Stomach (tissue), 9 donors: ENCODE data around the gene SCN4A. TPM values are rescaled to one million over a fixed set of nuclear protein-coding genes. Genes with fewer than 3 reads are reported as not detected.
A peak's percentile ranks its signal among the peaks of the same experiment; 100 is the strongest.

Experiments used
- DNase-seq, 2 donors: peaks; one replicate each; pipeline versions ENCODE4 v3.0.0 to v3.0.0-alpha.2; 2013 to 2019
- H3K27ac ChIP-seq, 5 donors: fragments of 200-600 bp in 4 of 5; sonication (generic) in 4 of 5; one replicate each; pipeline ENCODE4 v1.5.1; 2013 to 2019; ENCODE audit warnings: mild to moderate bottlenecking in 1 of 5, moderate library complexity in 1 of 5
- H3K27me3 ChIP-seq, 3 donors: fragments of 200-600 bp; sonication (generic); one replicate each; pipeline ENCODE4 v1.5.1; 2017 to 2019; ENCODE audit warnings: mixed run types in 1 of 3
- H3K36me3 ChIP-seq, 4 donors: fragments of 200-600 bp; sonication (generic); 1 replicate in 3 of 4; 2 replicates in 1 of 4; pipeline ENCODE4 v1.5.1; 2016 to 2019
- H3K4me1 ChIP-seq, 4 donors: fragments of 200-600 bp; sonication (generic); one replicate each; pipeline ENCODE4 v1.5.1; 2016 to 2019
- H3K4me3 ChIP-seq, 4 donors: fragments of 200-600 bp; sonication (generic) in 3 of 4; one replicate each; pipeline ENCODE4 v1.5.1; 2016 to 2019; ENCODE audit warnings: mild to moderate bottlenecking in 1 of 4
- H3K9me3 ChIP-seq, 4 donors: fragments of 200-600 bp; sonication (generic); one replicate each; pipeline ENCODE4 v1.5.1; 2016 to 2019
- EP300 ChIP-seq: sonication (generic); formaldehyde crosslinking; IDR thresholded peaks from one replicate; pipeline ENCODE4 v1.6.1; 2017; ENCODE audit warnings: antibody characterized with exemption
- POLR2A ChIP-seq, 4 donors: fragments of 450-650 bp; IDR thresholded peaks; one replicate each; pipeline ENCODE4 v1.6.1; 2016; ENCODE audit warnings: antibody characterized with exemption in 4 of 4, control low read depth in 2 of 4, mild to moderate bottlenecking in 1 of 4, moderate library complexity in 1 of 4
- POLR2AphosphoS5 ChIP-seq, 3 donors: sonication (generic); formaldehyde crosslinking; IDR thresholded peaks; one replicate each; pipeline ENCODE4 v1.6.1; 2016; ENCODE audit warnings: antibody characterized with exemption in 3 of 3
- WGBS, 5 donors: extraction: QIAGEN DNeasy Blood & Tissue Kit in 3 of 5; methylation state at CpG; one replicate each; pipeline versions ENCODE4 v1.1.5 to v1.1.7; 2013 to 2018; 5-methylcytosine and 5-hydroxymethylcytosine counted together
- intact Hi-C: fragments of 100-400 bp; cut with DNase I; formaldehyde crosslinking; loops from one replicate; pipeline ENCODE4 v1.15.1; 2023; ENCODE audit warnings: low total_unique reads
- polyA plus RNA-seq, 3 donors: library from polyadenylated mRNA; stranded (reverse); fragments of 200-250 nt; gene quantifications; one replicate each; pipeline ENCODE4 v1.2.3, GENCODE V29; 2013
- total RNA-seq, 5 donors: library from RNA; depleted of rRNA; stranded (reverse); fragments of >200 nt; gene quantifications; one replicate each; pipeline versions ENCODE4 v1.1.0 to v1.2.3, GENCODE V29; 2014 to 2016
- TF ChIP-seq, protein P1 (sequence below), 7 experiments: fragments of 450-650 bp in 4 of 7; fragments of 200-600 bp in 3 of 7; sonication (generic) in 3 of 7; IDR thresholded peaks; one replicate each; pipeline ENCODE4 v1.5.1; 2016 to 2019; ENCODE audit warnings: antibody characterized with exemption in 7 of 7, control low read depth in 2 of 7, mild to moderate bottlenecking in 1 of 7
- donor health status: healthy with polysubstance abuse.
- donor health status: Bipolar disorder and iron deficiency.
- donor health status: healthy.

Gene SCN4A
- total and polyA plus RNA-seq, 8 donors, result 0.05 to 2.7 (median 0.74) TPM; not detected in 2

DNA sequence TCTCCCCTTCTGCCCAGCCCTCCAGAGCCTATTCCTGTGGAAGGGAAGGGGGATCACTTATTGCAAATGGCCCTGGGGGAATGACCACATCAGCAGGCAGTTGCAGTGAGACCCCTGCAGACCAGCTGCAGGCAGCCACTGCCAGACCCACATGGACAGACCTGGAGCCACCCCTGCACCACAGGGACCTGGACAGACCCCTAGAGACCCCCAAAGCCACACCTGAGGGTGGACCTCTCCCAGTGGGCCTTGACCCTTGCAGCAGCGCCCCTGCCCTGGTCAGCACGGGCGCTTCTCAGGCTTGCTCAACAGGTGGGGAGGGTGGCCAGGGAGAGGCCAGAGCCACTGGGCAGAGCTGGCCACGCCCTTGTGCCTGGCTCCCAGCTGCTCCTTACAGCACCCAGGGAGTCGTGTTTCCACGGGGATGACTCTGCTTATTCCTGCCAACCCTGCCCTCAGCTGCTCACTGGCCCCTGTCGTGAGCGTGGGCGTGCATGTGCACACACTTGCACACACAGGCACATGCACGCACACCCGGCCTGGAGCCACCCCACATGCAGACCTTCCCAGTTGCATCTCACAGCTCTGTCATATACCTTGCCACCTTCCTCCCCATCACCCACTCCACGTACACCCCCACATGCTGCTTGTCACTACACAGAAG is 1.3 kb upstream of the SCN4A start:
- no peak overlapping the region for H3K27ac ChIP-seq
- H3K4me1 ChIP-seq, result no peaks in the 10 kb centered on the region
- WGBS, 5 donors, result 32 to 67% (median 40%) methylated on average over 6 to 12 of the region's 12 CpGs
- no peaks in the 10 kb centered on the region for H3K9me3 ChIP-seq
- TF ChIP-seq, protein P1, sequence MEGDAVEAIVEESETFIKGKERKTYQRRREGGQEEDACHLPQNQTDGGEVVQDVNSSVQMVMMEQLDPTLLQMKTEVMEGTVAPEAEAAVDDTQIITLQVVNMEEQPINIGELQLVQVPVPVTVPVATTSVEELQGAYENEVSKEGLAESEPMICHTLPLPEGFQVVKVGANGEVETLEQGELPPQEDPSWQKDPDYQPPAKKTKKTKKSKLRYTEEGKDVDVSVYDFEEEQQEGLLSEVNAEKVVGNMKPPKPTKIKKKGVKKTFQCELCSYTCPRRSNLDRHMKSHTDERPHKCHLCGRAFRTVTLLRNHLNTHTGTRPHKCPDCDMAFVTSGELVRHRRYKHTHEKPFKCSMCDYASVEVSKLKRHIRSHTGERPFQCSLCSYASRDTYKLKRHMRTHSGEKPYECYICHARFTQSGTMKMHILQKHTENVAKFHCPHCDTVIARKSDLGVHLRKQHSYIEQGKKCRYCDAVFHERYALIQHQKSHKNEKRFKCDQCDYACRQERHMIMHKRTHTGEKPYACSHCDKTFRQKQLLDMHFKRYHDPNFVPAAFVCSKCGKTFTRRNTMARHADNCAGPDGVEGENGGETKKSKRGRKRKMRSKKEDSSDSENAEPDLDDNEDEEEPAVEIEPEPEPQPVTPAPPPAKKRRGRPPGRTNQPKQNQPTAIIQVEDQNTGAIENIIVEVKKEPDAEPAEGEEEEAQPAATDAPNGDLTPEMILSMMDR (IDR thresholded peaks at IDR 0.05), result no peak
- TF ChIP-seq POLR2AphosphoS5 (IDR thresholded peaks at IDR 0.05), result no peak
- no peak for TF ChIP-seq POLR2A (IDR thresholded peaks at IDR 0.05)
- TF ChIP-seq EP300, result no peak
- H3K27me3 ChIP-seq, result peaks cover 0 to 20% (median 0%) of the 10 kb centered on the region in 3 donors
- intact Hi-C loops, result no loop called here
- H3K36me3 ChIP-seq, result no peaks in the 10 kb centered on the region
- no peak overlapping the region for H3K4me3 ChIP-seq
- peak in 1 of 2 donors; percentile 53 for DNase-seq

DNA sequence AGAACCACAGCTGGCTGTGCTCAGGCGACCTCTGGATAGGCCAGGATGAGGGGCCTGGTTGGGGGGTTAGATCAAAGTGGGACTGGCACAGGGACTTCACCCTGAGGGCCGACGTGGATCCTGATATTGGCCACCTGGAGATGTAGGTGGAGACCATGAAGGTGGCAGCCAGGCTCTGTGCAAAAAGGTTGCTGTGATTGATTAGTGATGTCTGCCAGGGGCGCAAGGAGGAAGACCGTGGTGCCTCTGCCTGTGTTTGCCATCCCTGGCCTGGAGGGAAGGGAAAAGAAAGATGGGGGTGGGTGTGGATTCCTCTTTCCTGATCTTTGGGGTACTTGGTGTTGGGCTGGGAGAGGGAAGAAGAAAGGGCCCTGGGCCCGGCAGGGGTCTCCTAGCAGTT is 529 bp upstream of the SCN4A start:
- DNase-seq, result no peak
- intact Hi-C loops, result no loop called here
- Histone ChIP-seq H3K4me1 (no peaks in the 10 kb centered on the region), H3K36me3 (no peaks in the 10 kb centered on the region), H3K9me3 (no peaks in the 10 kb centered on the region), H3K27ac (no peak overlapping the region), H3K27me3 (peaks cover 0 to 20% (median 0%) of the 10 kb centered on the region in 3 donors), H3K4me3 (no peak overlapping the region)
- WGBS, 5 donors, result 82 to 87% (median 83%) methylated on average over 6 of the region's 6 CpGs
- TF ChIP-seq POLR2A (IDR thresholded peaks at IDR 0.05) (no peak), EP300 (no peak), POLR2AphosphoS5 (IDR thresholded peaks at IDR 0.05) (no peak)
- TF ChIP-seq, protein P1 (IDR thresholded peaks at IDR 0.05), result no peak

DNA sequence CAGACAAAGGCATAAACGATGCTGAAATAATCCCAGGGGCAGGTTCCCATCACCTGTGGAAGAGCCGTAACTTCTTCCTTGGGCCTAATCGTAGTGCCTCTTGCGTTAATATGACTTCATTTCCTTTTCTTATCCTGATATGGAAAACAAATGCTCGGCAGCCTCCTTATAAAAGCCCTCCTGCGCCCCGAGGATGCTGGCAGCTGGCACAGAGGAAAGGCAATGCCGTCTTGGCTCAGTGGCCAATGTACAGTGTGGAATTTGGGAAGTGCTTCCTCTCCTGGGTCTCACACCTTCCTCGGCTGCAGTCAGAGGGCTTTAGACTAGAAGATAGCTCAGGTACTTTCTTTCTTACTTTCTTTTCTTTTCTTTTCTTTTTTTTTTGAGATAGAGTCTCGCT is 3.4 kb downstream of the SCN4A start:
- TF ChIP-seq POLR2AphosphoS5 (IDR thresholded peaks at IDR 0.05), result no peak
- TF ChIP-seq EP300, result no peak
- TF ChIP-seq POLR2A (IDR thresholded peaks at IDR 0.05), result no peak
- TF ChIP-seq, protein P1 (IDR thresholded peaks at IDR 0.05), result no peak
- intact Hi-C loops, result no loop called here
- Histone ChIP-seq H3K4me3 (no peak overlapping the region), H3K36me3 (no peaks in the 10 kb centered on the region), H3K4me1 (no peaks in the 10 kb centered on the region), H3K9me3 (no peaks in the 10 kb centered on the region), H3K27ac (no peak overlapping the region), H3K27me3 (peaks cover 0 to 10% (median 0%) of the 10 kb centered on the region in 3 donors)
- WGBS, 5 donors, result 67 to 85% (median 78%) methylated on average over 10 of the region's 10 CpGs
- no peak for DNase-seq

DNA sequence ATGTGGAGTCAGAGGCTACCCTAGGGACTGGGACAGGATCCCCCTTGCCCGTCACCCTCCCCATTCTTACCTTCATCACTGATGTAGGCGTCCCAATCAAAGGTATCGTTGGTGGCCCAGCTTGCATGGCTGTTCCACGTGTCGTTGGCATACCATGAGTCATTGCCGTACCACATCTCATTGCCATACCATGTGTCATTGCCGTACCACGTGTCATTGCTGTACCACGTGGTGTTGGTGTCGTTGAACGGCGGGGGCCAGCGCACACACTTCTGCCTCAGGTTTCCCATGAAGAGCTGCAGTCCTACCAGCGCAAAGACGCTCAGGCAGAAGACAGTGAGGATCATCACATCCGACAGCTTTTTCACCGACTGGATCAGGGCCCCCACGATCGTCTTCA is 4.8 kb downstream of the SCN4A start:
- 82 to 92% (median 88%) methylated on average over 19 of the region's 19 CpGs for WGBS, 5 donors
- intact Hi-C loops, result no loop called here
- H3K9me3 ChIP-seq, result no peaks in the 10 kb centered on the region
- H3K4me1 ChIP-seq, result no peaks in the 10 kb centered on the region
- H3K36me3 ChIP-seq, result no peaks in the 10 kb centered on the region
- H3K27me3 ChIP-seq, result peaks cover 0 to 7% (median 0%) of the 10 kb centered on the region in 3 donors
- H3K27ac ChIP-seq, result no peak overlapping the region
- no peak overlapping the region for H3K4me3 ChIP-seq
- TF ChIP-seq POLR2AphosphoS5 (IDR thresholded peaks at IDR 0.05) (no peak), EP300 (no peak), POLR2A (IDR thresholded peaks at IDR 0.05) (no peak)
- TF ChIP-seq, protein P1 (IDR thresholded peaks at IDR 0.05), result no peak
- no peak for DNase-seq
